Activated T-cell treated with anti-CD3 and anti-CD28 coated beads for 48 hours (primary cell): Measurements from ENCODE around the gene ARHGAP6.
"Not testable (repeated sequence)": the region's sequence is repeated elsewhere in the genome, so short reads cannot be mapped to it uniquely, and the experiment has no call there.

Source experiments
- DNase-seq: peaks from one replicate; pipeline ENCODE4 v3.0.0-alpha.2; 2020; ENCODE audit warnings: low read depth

ARHGAP6 gene

DNA sequence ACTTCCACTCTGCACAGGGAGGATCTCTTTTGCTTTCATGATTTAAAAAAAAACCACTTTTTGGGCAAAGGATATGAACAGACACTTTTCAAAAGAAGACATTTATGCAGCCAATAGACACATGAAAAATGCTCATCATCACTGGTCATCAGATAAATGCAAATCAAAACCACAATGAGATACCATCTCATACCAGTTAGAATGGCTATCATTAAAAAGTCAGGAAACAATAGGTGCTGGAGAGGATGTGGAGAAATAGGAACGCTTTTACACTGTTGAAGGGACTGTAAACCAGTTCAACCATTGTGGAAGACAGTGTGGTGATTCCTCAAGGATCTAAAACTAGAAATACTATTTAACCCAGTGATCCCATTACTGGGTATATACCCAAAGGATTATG lies 87.4 kb downstream of the ARHGAP6 start:
- DNase-seq = not testable (repeated sequence)

DNA sequence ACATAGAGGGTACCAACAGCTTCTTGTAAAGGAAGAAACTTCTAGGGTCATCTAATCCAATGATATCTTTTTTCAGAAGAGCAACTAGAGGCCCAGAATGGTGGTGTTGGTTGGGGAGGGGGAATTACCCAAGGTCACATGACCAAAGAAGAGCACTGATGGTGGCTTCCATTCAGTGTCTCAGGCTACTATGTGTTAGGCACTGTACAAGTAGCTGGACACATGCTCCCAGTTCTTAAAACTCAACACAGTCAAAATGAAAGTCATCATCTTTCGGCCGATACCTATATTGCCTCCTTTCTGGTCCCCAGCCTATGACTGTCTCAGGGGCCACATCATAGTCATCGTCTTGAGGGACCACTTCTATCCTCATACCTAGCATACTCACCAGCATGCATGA lies 88.1 kb downstream of the ARHGAP6 start:
- no peak for DNase-seq

DNA sequence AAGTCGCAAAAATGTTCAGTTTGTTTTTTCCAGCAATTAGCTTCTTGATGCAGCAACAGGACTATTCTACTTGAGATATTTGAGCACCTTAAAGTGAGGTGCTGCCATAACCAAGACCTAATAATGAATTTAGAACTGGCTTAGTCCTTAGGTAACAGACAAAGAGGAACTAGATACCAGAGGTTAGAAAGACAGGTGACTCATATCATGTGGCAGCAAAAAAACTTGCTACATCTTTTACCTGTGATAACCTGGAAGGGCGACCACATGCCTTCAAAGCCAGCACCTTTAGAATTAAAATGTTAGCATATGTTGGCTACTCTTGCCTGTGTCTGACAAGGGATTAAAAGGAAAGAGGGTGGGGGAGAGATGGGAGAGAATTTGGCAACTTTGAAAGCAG lies 90.4 kb downstream of the ARHGAP6 start:
- no peak for DNase-seq

DNA sequence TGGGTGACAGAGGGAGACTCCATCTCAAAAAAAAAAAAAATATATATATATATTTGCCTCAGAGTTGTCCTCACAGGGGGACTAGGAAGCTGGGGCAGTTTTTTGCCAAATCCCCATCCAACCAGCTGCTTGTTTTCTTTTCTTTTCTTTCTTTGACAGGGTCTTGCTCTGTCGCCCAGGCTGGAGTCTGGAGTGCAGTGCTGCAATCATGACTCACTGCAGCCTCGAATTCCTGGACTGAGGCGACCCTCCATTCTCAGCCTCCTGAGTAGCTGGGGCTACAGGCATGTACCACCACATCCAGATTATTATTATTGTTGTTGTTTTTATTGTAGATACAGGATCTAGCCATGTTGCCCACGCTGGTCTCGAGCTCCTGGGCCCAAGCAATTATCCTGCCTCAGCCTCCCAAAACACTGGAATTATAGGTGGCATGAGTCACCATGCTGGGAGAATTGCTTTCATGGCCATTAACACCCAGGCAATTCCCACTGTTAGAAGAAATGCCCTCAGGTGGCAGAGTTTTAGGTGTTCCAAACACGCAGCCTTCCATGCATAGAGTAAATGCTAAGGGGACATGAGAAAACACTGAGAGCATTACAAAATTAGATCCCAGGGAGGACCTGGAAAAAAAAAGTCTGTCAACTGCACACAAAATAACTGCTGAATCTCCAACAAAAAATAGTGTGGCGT lies 98.0 kb downstream of the ARHGAP6 start:
- no peak for DNase-seq

DNA sequence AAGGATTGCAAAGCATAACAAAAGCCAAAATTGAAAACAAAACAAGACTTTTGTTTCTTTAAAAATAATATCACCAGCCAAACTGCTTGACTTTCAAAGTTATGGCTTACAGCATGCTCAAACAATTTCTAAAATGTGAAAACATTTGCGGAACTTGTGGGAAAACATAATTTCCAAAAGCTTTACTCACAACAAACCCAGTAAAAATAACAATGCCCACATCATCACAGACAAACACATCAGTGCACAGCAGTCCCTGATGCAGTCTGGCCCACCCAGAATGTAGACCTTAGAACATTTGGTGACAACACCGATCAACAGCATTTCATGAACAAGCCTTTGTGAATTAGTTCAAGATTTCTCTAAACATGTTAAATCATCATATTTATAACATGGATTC lies 98.9 kb downstream of the ARHGAP6 start:
- no peak for DNase-seq

DNA sequence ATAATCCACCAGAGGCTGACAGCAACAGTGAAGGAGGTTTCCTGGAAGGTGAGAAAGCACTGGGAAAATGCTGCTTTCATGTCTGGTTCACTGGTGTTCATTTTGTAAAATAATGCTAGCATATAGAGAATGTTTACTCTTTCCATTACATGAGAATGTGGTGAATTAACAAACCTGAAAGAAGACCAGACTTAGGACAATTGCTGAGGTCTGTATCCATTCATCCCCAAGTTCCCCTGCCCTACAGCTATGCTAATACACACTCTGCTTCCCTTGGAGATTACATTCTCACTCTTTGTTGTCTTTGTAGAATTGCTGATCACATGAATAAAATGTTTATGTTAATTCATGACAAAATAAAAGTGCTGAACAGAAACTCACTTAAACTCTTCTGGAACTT lies 99.5 kb downstream of the ARHGAP6 start:
- DNase-seq = no peak

DNA sequence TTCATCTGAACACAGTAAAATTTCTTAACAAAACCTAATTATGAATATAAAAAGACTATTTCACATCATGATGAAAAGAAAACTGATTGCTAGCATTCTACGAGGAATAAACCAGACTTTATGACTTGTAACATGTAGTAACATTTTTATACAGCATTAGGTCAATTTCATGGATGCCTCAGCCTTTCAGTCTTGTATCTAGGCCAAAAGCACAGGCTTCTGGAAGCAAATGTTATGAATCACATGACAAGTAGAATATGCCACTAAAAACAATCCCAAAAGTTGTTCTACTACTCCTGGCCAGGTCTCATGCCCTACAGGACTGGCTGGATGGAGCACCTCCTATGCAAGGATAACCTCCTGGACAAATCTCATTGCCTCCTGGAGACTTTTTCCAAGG lies 101.2 kb downstream of the ARHGAP6 start:
- no peak for DNase-seq

DNA sequence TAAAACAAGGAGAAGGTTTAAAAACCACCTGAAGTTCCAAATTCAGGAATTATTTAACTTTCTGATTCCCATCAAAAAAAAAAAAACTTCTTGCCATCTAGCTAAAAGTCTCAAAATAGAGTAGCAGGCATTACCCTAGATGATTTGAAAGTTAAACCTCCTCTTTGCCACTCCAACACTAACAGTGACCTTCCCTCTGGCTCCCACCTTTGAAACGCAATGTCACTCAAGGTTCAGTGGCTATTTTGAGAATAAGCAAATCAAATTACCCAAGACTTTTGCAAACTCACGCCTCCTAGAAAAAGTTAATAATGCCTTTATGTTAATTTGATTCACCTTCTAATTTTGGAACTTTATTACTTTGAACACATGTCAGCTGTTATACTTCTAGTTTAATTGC lies 103.2 kb downstream of the ARHGAP6 start:
- DNase-seq = no peak

DNA sequence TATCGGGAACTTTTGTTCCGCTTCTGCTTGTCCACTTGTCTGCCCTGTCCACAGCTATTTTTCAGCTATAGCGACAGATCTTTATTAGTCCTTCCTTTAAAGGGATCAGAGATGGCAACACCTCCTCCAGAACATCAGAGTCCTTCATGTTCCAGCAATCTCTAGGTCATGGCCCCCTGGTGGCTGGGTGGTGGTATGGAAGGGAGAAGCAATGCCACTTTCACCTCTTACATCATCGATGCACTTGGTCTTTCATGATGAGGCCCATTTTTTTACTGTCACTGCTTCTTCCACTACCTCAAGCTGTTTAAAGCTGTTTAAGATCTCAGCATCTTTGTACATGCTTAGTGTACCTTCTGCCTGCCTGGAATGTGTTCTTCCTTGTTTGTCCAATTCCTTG lies 106.7 kb downstream of the ARHGAP6 start:
- peak; percentile 19 for DNase-seq

DNA sequence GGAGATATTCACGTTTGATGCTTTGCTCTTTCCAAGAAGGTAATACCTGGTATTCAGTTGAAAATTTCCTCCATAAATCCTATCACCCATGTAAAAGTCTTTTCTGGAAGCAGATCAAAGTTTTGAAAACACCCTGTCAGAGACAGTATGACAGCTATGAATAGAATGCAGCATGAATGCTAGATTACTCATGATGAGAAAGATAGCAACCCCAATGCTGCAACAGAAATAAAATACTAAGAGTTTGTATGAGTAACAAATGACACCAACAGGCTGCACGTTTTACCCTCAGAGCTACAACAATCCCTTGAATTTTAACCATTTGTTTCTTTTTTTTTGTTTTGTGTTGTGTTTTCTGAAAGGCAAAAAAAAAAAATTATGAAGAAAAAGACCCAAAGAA lies 108.6 kb downstream of the ARHGAP6 start:
- DNase-seq = no peak

DNA sequence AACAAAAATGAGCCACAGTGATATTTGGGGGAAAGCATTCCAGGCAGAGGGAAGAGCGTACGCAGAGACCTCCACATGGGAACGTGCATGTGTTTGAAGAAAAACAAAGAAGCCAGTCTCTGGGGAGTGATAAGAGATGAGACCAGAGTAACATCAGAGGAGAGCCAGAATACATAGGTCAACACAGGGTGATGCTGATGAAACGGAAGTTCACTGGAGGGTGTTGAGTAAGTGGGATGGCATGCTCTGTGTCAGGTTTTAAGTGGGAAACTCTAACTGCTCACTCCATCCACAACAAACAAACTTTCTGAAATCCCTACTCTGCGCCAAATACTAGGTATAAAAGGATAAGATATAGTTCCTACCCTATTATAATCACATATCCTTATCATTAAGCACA lies 110.0 kb downstream of the ARHGAP6 start:
- DNase-seq = no peak

DNA sequence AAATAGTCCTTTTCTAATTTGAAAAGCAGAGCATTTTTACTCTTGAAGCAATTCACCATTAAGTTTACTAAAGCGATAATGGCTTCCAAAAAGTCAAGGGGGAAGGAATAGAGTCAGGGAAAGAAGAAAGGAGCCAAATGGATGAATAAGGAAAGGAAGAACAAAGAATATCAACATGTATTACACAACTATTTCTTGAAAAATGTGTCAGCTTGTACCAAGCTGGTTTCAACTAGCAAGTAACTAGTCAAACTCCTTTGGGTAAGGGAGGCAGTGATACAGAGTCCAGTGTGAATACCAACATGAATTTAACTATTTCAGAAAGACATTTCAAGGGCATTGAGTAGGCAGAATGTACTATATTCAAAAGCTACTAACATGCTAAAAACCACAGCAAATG lies 112.1 kb downstream of the ARHGAP6 start:
- no peak for DNase-seq

DNA sequence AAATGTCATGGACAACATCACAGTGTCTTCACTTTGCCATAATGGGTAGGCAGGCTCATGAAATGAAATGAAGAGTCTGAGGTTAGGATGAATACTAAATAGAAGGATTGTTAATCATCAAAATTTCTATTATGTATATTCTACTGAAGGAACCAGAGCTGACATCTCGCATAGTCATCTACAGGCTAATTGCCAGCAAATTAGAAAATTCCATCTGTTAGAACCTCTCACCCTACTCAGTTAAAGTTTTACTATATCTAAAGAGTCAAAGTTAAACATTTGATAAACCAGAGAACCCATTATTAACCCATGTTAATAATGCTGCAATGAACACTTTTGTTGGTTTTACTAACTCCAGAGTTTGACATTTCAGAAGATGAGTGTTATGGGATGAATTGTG lies 114.6 kb downstream of the ARHGAP6 start:
- no peak for DNase-seq

DNA sequence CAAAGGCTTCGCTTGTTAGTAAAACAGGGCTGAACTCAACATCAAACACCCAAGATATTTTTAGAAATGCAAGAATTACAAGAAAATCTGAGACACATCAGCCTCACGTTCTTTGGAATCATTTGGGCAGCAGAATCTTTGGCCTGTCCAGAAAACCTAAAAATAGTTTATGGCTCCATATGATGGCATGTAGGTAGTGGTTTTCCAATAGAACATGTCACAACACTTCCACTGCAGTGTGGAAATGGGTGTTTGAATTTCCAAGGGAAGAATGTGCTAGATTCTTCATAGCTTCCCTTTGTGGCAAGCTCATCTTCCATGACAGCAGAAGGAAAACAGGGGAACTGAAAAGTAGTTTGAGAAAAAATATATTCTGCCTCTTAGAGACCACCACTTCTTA lies 118.8 kb downstream of the ARHGAP6 start:
- no peak for DNase-seq

DNA sequence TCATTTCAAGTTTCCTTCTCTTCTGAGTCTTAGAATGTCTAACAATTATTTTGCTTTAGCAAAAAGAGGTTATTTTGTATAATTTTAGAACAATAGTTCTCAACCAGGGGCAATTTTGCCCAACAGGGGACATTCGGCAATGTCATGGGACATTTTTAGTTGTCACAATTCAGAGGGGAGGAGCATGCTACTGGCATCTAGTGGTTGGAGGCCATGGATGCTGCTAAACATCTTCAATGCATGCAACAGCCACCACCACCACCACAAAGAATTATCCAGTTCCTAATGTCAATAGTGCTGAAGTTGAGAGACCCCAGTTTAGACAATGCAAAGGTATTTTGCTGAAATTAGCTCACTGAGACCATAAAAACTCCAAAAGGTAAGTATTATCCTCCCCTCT lies 122.5 kb downstream of the ARHGAP6 start:
- DNase-seq = no peak

DNA sequence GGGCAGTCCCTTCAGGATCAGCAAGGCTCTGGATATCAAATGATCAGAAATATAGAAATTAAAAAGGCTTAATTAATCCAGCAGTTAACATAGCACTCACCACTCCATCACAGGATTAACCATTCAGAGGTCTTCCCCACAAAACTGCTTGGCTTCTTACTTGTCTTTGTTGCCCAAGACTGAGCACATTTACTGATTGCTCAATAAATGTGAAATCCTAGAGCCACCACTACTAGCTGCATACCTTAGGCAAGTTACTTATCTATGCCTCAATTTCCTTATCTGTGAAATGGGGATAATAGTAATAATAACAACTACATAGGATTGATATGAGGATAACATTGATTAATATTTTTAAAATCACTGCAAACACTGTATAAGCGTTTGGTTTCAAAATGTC lies 124.2 kb downstream of the ARHGAP6 start:
- no peak for DNase-seq

DNA sequence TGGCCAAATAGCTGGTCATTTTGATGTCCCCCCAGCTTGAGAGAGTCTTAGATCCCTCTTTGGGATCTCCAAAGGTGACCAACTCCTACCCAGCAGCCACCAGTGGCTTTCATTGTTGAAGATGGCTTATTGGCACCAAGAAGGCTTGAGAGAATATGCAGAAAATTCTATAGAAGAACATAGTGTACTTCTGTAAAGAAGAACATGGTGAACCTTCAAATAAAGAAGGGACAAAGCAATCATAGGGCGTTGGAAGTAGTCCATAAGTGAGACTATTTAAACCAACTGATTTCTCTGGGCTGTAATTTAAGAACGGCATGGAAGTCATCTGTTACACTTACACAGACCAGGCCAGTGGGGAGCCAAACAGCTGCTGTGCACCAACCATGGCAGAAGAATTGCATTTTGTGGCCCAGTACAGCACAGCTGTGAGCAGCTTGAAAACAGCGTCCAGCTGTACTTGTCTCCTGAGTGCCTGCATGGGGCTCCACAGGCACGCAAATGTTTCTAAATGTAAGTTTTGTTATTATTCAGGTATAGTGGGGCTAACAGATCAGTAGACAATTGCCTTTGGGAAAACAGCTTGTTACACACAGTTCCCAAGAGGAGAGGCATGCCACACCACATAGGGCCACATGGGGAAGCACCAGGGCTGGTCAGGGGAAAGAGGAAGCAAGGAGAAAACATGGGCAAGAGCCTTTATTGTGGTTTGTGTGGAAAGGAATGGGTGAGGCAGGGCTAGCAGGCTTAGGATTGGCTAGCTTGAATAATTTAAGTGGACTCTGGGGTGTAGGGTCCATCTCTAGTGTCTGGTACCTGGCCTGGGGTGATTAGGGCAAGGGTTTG lies 125.0 kb downstream of the ARHGAP6 start:
- no peak for DNase-seq

DNA sequence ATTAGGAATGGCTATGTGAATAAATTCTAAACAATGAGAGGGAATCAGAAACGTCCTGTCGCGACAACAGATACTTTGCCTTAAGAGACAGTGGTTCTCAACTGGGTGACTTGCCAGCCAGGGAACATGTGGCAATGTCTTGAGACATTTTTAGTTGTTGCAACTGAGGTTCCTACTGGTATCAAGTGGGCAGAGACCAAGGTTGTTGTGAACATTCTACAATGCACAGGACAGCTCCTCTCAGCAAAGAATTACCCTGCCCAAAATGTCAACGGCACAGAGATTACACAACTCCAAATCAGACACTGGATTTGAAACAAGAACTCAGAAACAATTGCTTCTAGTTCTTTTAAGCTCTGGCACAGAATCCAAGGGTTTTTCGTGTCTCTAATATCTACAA lies 128.6 kb downstream of the ARHGAP6 start:
- no peak for DNase-seq

DNA sequence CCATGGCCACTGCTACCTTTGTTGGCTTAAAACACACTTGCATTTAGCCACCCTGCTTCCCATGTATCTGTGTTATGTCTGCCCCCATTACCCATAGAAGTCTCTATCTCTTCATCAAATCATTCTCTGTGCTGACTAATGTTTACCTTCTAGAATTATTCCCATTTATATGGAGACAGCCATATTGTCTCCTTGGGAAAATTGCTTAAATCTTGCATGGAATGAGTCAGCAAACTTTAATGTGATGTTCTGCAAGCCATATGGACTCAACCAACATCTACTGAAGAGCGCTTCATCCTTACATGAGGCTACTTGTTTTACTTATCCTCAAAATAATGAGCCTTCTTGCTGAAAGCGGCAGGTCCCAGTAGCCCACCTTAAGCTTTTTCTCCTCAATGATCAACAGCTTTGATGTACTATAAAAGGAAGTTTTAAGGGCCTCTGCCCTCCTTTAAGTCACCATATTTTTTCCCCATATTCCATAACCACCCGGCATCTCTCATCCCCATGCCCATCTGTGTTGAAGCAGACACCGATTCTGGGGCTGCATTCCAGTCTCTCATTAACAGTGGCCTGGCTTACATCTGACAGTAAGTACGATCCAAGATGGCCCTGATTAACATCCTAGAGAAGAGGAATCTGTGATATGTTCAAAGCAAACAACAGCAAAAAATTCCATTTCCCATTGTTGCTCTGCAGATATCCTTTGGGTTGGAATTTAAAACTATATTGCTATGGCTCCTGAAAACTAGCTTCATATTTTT lies 130.4 kb downstream of the ARHGAP6 start:
- no peak for DNase-seq

DNA sequence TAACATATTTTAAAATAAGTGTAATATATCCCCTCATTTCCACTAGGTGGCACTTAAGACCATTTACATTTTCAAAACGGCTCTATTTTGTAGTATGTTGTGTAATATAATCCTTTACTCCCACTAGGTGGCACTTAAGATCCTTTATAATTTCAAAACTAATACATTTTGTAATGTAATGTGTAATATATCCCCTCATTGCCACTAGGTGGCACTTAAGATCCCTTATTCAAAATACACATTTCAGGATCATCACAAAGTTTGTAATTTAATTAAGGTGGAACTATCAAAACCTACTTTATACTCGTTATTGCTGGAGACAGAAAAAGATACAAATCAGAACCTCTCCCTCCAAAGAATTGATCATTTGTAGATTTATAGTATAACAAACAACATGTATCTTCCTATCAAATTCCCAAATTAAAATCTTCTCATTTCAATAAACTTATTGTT lies 132.5 kb downstream of the ARHGAP6 start:
- DNase-seq = no peak

DNA sequence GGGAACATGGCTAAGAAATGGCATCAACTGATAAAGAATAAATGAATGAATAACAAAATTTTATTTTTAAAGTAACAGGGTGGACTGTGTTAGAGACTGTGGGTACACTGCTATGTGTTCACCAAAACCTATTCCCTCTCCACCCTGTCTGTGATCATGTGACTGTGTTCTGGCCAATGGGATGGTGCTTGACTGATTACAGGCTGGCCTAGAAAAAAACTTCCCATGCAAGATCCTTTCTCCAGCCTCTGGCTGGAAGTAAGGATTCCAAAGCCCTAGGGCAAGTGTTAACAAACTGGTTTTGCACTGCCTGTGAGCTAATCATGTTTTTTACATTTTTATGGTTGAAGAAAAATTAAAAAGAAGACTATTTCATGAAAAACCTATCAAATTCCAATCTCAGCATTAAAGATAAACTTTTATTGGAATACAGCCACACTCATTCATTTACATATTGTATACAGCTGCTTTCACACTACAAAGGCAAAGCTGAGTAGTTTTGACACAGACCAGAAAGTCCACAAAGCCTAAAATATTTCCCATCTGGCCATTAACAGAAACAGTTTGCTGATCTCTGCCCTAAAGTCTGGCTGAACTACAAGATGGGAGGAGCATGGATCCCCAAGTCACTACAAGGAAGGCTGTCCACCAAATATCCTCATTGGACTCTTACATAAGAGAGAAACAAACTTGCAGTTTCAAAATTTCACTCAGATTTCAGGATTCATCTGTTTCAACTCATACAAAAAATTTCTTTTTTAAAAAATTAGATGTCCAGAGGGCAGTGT lies 133.2 kb downstream of the ARHGAP6 start:
- DNase-seq = no peak

DNA sequence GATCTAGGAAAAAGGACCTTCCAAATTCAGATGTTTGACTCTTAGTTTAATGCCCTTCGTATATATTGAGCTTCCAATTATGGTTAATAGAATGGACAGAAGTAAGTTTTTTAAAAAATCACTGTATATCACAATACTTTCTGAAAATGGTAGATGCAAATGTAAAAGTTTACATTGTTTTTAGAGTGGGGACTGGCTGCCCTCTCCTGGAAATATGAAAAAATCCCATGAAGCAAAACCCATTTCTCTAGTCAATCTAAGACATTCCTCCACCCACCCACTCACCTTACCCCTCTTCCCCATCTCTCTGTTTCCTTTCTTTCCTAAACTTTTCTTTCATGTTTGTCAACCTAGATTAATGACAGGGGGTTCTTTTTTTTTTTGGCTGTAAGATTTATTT lies 134.5 kb downstream of the ARHGAP6 start:
- no peak for DNase-seq
